DND-41 (cell line): ENCODE results near the gene CTTNBP2NL.
"Not testable (repeated sequence)": the region's sequence is repeated elsewhere in the genome, so short reads cannot be mapped to it uniquely, and the experiment has no call there.

Source experiments
- ATAC-seq: fragments of 200-7000 bp; cut with Tn5 transposase; 3 replicates; pipeline ENCODE4 v1.9.1; 2021; ENCODE audit warnings: low read depth; ENCODE audit not compliant: insufficient read depth
- DNase-seq: peaks from one replicate; pipeline ENCODE4 v3.0.0-alpha.2; 2020
- H2AFZ ChIP-seq: 2 replicates; pipeline ENCODE4 v1.6.0; 2012; ENCODE audit warnings: low read depth, low read length
- H3K27ac ChIP-seq: 2 replicates; pipeline ENCODE4 v1.5.1; 2012; ENCODE audit warnings: low read length, inconsistent platforms
- H3K27me3 ChIP-seq: fragments of 200-600 bp; sonication (generic); 2 replicates; pipeline ENCODE4 v1.6.0; 2012; ENCODE audit warnings: low read length, mild to moderate bottlenecking, inconsistent platforms; ENCODE audit not compliant: insufficient read depth, poor library complexity
- H3K36me3 ChIP-seq: 2 replicates; pipeline ENCODE4 v1.5.1; 2012; ENCODE audit warnings: low read length, inconsistent platforms; ENCODE audit not compliant: insufficient read depth
- H3K4me1 ChIP-seq: 2 replicates; pipeline ENCODE4 v1.5.1; 2012; ENCODE audit warnings: mild to moderate bottlenecking, low read length; ENCODE audit not compliant: insufficient read depth
- H3K4me2 ChIP-seq: 2 replicates; pipeline ENCODE4 v1.6.0; 2012; ENCODE audit warnings: mild to moderate bottlenecking, moderate library complexity, low read length, inconsistent platforms; ENCODE audit not compliant: insufficient read depth
- H3K4me3 ChIP-seq, 2 experiments: fragments of 200-600 bp in 1 of 2; shearing (Covaris generic) in 1 of 2; 2 replicates each; pipeline ENCODE4 v1.5.1; 2012 to 2016; ENCODE audit warnings: inconsistent platforms in 2 of 2, low read length in 2 of 2, mild to moderate bottlenecking in 2 of 2, low read depth in 1 of 2, moderate library complexity in 1 of 2
- H3K79me2 ChIP-seq: 2 replicates; pipeline ENCODE4 v1.6.0; 2012; ENCODE audit warnings: low read length, inconsistent platforms; ENCODE audit not compliant: insufficient read depth
- H3K9ac ChIP-seq: 2 replicates; pipeline ENCODE4 v1.6.0; 2012; ENCODE audit warnings: low read depth, mild to moderate bottlenecking, inconsistent platforms, low read length, moderate library complexity
- H3K9me3 ChIP-seq: 2 replicates; pipeline ENCODE4 v1.5.1; 2012; ENCODE audit warnings: low read length, moderate library complexity, mild to moderate bottlenecking, inconsistent platforms; ENCODE audit not compliant: insufficient read depth, severe bottlenecking
- H4K20me1 ChIP-seq: 2 replicates; pipeline ENCODE4 v1.6.0; 2012; ENCODE audit warnings: low read length; ENCODE audit not compliant: insufficient read depth
- CTCF ChIP-seq: IDR thresholded peaks from 2 replicates; pipeline ENCODE4 v1.5.1; 2012; ENCODE audit warnings: borderline replicate concordance, low read length, moderate library complexity, mild to moderate bottlenecking; ENCODE audit not compliant: poor library complexity, severe bottlenecking; ENCODE audit errors: extremely low read depth
- EZH2 ChIP-seq: IDR thresholded peaks from 3 replicates; pipeline ENCODE4 v1.6.1; 2012; ENCODE audit warnings: borderline replicate concordance, low read depth, mild to moderate bottlenecking, moderate library complexity, low read length, inconsistent platforms; ENCODE audit not compliant: severe bottlenecking

The CTTNBP2NL gene

GRCh38 chr1:112487686-112488085 is 91.7 kb downstream of the CTTNBP2NL start:
- not testable (repeated sequence) for DNase-seq, H3K4me3 ChIP-seq, H4K20me1 ChIP-seq, H3K9ac ChIP-seq, H3K4me2 ChIP-seq, H3K79me2 ChIP-seq, ATAC-seq, H3K9me3 ChIP-seq, H3K36me3 ChIP-seq, H3K4me1 ChIP-seq, H2AFZ ChIP-seq, H3K27ac ChIP-seq, H3K27me3 ChIP-seq

GRCh38 chr1:112488141-112488540 is 92.1 kb downstream of the CTTNBP2NL start:
- no peak overlapping the region for H3K4me3 ChIP-seq
- H3K36me3 ChIP-seq: no peaks in the 10 kb centered on the region
- H3K4me2 ChIP-seq: no peak overlapping the region
- no peaks in the 10 kb centered on the region for H3K79me2 ChIP-seq
- H3K27ac ChIP-seq: no peak overlapping the region
- H3K27me3 ChIP-seq: no peaks in the 10 kb centered on the region
- no peaks in the 10 kb centered on the region for H4K20me1 ChIP-seq
- H3K4me1 ChIP-seq: no peaks in the 10 kb centered on the region
- TF ChIP-seq EZH2 (no peak), CTCF (no peak)
- H3K9me3 ChIP-seq: no peaks in the 10 kb centered on the region
- no peak overlapping the region for H3K9ac ChIP-seq
- ATAC-seq (no peak), DNase-seq (no peak)
- no peak overlapping the region for H2AFZ ChIP-seq

GRCh38 chr1:112492076-112492475 is 96.1 kb downstream of the CTTNBP2NL start:
- Histone ChIP-seq H4K20me1 (no peaks in the 10 kb centered on the region), H3K4me3 (no peak overlapping the region), H3K27ac (no peak overlapping the region), H3K4me1 (no peaks in the 10 kb centered on the region), H3K9ac (no peak overlapping the region), H3K36me3 (no peaks in the 10 kb centered on the region), H3K27me3 (no peaks in the 10 kb centered on the region), H2AFZ (peak overlapping the region; percentile 54; the same call in 1 of the 2 replicates), H3K79me2 (no peaks in the 10 kb centered on the region), H3K4me2 (no peak overlapping the region), H3K9me3 (no peaks in the 10 kb centered on the region)
- TF ChIP-seq EZH2 (no peak), CTCF (no peak)
- ATAC-seq (no peak), DNase-seq (no peak)

GRCh38 chr1:112493351-112493750 is 97.3 kb downstream of the CTTNBP2NL start:
- H3K79me2 ChIP-seq: no peaks in the 10 kb centered on the region
- H3K9me3 ChIP-seq: no peaks in the 10 kb centered on the region
- DNase-seq (no peak), ATAC-seq (no peak)
- H3K4me3 ChIP-seq: no peak overlapping the region
- no peak for TF ChIP-seq EZH2
- TF ChIP-seq CTCF: no peak
- H4K20me1 ChIP-seq: no peaks in the 10 kb centered on the region
- no peak overlapping the region for H3K9ac ChIP-seq
- H3K27ac ChIP-seq: no peak overlapping the region
- H2AFZ ChIP-seq: no peak overlapping the region
- H3K27me3 ChIP-seq: no peaks in the 10 kb centered on the region
- no peaks in the 10 kb centered on the region for H3K4me1 ChIP-seq
- H3K4me2 ChIP-seq: no peak overlapping the region
- no peaks in the 10 kb centered on the region for H3K36me3 ChIP-seq
